Hematopoietic multipotent progenitor cell treated with erythropoietin and hydrocortisone succinate and interleukin-3 and kit ligand, for 8 days (in vitro differentiated cells): ENCODE measurements around the gene CDK5R2.

Source experiments
- DNase-seq: peaks from one replicate; pipeline ENCODE4 v3.0.0-alpha.2; 2015

CDK5R2 gene

GRCh38 chr2:218990612-218991011 is 31.1 kb downstream of the CDK5R2 start:
- no peak for DNase-seq

GRCh38 chr2:218991674-218992168 is 32.3 kb downstream of the CDK5R2 start:
- no peak for DNase-seq

- DNase-seq: no peak
Observed at GRCh38 chr2:218992196-218992595, 32.7 kb downstream of the CDK5R2 start.

GRCh38 chr2:218992703-218993344 is 33.4 kb downstream of the CDK5R2 start:
- DNase-seq: no peak

GRCh38 chr2:218993345-218994315 is 34.2 kb downstream of the CDK5R2 start, which contains the start of gene CRYBA2:
Gene CRYBA2, minus strand, starts transcription at chr2:218993422. Its CDS starts 246 bp downstream, at chr2:218993176.
- DNase-seq: no peak

- no peak for DNase-seq
Observed at GRCh38 chr2:218995561-218995960, 36.1 kb downstream of the CDK5R2 start.

GRCh38 chr2:218995972-218996711 is 36.7 kb downstream of the CDK5R2 start:
- DNase-seq: peak; percentile 76

- DNase-seq: no peak
Observed at GRCh38 chr2:218996937-218997336, 37.5 kb downstream of the CDK5R2 start.

GRCh38 chr2:218997731-218998130 is 38.3 kb downstream of the CDK5R2 start:
- DNase-seq: peak; percentile 65

GRCh38 chr2:218998414-218999002 is 39.0 kb downstream of the CDK5R2 start:
- no peak for DNase-seq

GRCh38 chr2:218999021-218999880 is 39.8 kb downstream of the CDK5R2 start:
- DNase-seq: no peak

GRCh38 chr2:218999881-219000568 is 40.6 kb downstream of the CDK5R2 start:
- no peak for DNase-seq

GRCh38 chr2:219000569-219000960 is 41.1 kb downstream of the CDK5R2 start:
- no peak for DNase-seq

- DNase-seq: no peak
Observed at GRCh38 chr2:219001100-219001576, 41.7 kb downstream of the CDK5R2 start.

GRCh38 chr2:219001577-219002394 is 42.3 kb downstream of the CDK5R2 start:
- no peak for DNase-seq

GRCh38 chr2:219002395-219003266 is 43.2 kb downstream of the CDK5R2 start:
- DNase-seq: peak; percentile 40

- no peak for DNase-seq
Observed at GRCh38 chr2:219003267-219003634, 43.8 kb downstream of the CDK5R2 start.

GRCh38 chr2:219003979-219004378 is 44.5 kb downstream of the CDK5R2 start:
- no peak for DNase-seq

- no peak for DNase-seq
Observed at GRCh38 chr2:219009294-219009693, 49.8 kb downstream of the CDK5R2 start.
